GM19372 (cell line): Measurements from ENCODE around the gene STAMBPL1.
"Not testable (repeated sequence)": the region's sequence is repeated elsewhere in the genome, so short reads cannot be mapped to it uniquely, and the experiment has no call there.

Experiments used
- ATAC-seq: cut with Tn5 transposase; IDR thresholded peaks from one replicate; pipeline ENCODE4 v1.9.1; 2021; ENCODE audit warnings: mild to moderate bottlenecking, low read depth, moderate library complexity; ENCODE audit not compliant: unreplicated experiment

Gene STAMBPL1

GRCh38 chr10:88853155-88853881 is 26.7 kb upstream of the STAMBPL1 start:
- no peak for ATAC-seq

DNA sequence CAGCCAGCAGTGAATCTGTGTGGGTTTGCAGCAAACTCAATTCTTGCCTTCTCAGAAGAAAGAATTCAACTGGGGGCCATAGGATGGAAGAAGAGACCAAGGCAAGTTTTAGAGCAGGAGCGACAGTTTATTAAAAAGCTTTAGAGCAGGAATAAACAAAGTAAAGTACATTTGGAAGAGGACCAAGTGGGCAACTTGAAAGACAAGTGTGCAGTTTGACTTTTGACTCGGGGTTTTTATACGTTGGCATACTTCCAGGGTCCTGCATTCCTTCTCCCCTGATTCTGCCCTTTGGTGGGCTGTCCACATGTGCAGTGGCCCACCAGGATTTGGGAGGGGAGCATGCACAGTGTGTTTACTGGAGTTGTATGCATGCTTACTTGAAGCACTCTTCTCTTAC is 25.4 kb upstream of the STAMBPL1 start:
- no peak for ATAC-seq

GRCh38 chr10:88857831-88858230 is 22.2 kb upstream of the STAMBPL1 start:
- ATAC-seq, result no peak

DNA sequence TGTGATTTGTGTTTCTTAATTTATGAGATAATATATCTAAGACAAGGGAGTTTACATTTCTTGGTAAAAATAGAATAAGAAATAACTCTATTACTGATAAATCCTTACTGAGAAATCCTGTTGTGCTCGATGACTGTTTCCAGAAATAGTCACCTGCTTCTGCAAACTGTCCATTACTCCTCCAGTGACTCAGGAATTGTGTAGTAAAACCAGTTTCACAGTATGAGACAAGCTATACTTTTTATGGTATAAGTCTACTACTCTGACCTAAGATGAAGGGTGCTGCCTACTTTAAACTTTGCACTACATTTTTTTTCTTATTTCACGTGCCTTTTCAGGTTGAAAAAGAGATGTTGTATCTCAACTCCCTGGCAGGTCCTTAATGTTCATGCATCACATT is 21.6 kb upstream of the STAMBPL1 start:
- ATAC-seq, result no peak

DNA sequence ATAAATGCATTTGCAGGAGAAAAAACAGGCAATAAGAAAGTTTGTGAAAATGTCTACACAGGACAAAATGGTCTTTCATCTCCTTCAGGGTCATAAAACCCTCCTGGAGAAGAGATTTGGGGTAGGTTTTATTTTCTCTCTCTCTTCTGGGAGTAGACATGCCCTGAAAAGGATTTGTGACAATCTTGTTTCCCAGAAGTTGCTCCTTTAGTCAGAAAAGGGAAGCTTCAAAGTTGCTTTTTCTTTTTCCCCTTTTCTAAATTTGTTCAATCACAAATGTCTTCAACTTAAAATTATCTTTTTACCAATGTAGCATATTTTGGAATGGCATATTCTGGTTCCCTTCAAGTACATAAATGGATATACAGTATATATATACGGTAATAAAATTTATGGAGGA is 19.0 kb upstream of the STAMBPL1 start:
- ATAC-seq, result no peak

DNA sequence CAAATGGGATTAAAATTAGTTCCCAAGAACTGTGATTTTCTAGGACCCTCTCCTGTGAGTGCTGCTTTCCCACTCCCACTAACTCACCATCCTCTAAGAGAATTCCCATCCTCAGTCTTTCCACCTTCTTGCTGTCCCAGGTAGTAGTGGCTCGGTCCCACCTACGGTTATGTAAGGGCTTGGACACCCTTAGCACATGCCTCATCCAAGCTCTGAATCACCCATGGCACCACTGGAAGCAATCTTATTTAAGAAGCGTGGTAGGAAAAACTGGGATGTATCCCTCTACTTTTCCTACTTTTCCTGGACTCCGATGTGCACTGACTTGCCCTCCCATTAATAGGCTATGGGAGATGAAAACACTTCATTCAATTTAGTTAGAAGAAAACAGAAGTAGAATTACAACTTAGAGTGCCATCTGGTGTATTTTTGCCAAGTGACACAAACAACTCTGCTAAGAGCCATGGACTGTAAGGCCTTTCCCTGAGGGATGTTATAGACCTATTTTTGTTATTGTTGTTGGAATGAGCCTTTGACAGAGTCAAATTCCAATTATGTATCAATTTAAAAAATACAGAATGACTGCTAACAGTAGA is 14.7 kb upstream of the STAMBPL1 start:
- ATAC-seq, result no peak

DNA sequence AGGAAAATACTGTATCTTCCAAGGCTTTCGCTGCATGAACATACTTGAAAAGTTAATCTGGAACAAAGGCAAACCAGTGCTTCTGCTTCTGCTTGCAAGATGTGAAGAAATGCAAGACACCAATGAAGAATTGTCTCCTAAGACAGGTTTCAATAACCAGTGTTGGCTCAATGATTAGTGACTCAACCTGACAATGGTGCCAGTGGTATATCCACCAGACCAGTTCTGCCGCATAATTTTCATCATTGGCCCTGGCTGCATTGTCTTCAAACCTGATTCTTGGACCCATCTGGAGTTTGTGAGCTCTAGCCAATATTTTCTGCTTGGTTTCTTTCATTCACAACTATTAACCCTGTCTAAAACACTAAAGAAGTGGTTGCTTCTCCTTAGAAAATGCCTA is 13.6 kb upstream of the STAMBPL1 start:
- ATAC-seq, result no peak

DNA sequence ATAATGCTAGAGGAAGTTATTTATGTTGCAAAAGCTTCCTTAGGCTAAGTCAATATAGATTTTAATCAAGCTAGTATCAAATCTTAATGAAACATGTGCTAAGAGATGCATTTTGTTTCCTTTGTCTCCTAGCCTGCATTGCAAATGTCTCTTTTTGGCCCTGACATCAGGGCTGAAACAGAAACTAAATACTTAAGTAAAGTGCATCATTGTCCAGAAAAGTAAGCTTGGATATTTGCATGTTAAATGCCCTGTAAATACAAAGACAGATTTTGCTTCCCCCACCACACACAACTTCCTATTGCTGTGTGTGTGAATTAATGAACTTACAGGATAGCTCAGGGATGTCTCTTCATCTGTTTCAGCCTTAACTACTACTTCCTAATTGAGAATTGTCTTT is 10.0 kb upstream of the STAMBPL1 start:
- ATAC-seq, result no peak

DNA sequence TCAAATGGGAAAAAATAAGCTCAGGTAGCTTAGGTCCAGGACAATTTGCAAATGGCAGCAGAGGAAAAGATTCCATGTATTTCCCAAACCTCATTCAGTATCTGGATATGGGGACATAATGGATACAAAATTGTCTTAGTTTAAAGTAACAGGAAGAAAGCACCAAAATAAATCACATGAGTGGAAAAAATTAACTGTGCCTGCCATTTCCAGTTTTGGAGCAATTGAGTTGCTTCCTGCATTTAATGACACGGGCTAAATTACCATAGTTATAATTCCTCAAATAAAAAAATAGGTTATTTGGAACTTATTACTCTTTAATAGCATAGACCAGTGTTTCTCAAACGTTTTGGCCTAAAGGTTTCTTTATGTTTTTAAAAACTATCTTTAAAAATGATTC is 6.3 kb upstream of the STAMBPL1 start:
- no peak for ATAC-seq

- ATAC-seq, result no peak
These were observed 5.8 kb upstream of the STAMBPL1 start for GRCh38 chr10:88874281-88874680.

GRCh38 chr10:88875081-88875480 is 5.0 kb upstream of the STAMBPL1 start:
- no peak for ATAC-seq

GRCh38 chr10:88877298-88877697 is 2.7 kb upstream of the STAMBPL1 start:
- ATAC-seq, result no peak

GRCh38 chr10:88880282-88881076 is 434 bp downstream of the STAMBPL1 start:
- ATAC-seq, result peak; percentile 77

DNA sequence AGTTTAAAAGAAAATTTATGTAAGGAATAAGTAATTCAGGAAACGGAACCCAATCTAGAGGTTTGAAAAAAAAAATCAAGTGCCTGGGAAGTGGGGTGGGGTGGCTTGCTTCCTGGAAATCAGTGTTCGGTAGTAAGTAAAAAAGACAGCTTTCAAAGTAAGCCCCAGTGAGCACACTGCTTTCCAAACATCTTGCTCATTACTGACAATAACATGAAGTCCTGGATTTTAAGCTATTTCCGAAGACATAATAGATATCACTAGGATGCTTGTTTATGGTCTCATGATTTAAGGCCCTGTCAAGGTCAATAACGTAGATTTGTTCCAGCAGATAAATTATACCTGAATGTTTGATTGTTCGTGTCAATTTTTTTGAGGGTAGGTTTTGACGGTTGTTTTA is 1.3 kb downstream of the STAMBPL1 start:
- ATAC-seq, result no peak

DNA sequence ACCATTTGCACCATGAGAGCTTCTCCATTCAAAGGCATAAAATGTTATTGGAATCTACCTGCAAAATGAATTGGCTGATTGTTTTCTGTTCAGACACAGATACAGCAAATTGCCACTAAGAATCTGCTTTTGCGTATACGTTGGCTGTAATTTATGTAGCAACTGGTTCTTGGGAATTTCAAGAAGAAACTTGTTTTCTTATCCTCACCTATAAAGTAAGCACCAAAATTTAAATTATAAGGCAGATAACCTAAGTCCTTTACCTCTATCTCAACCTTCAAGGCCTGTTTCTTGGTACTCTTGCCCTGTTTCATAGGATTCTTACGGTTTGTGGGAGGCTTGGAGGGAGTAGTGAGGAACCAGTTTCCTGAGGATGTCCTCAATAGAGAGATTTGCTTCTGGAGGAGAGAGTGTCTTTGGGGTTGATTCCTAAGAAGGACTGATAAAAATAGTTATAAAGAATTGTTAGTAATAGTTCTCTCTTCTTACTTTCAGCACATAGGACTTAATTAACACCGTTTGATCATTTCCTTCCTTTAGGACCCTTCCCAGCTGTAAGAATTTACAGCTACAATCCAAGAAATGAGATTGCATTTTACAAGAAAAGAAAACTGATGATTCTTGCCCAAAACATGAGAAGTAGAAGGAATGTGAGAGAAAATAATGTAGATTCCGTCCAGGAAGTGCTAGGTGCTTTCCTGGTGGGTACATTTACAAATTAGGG is 2.0 kb downstream of the STAMBPL1 start:
- no peak for ATAC-seq

GRCh38 chr10:88882646-88883447 is 2.8 kb downstream of the STAMBPL1 start:
- not testable (repeated sequence) for ATAC-seq

- ATAC-seq, result no peak
These were observed 3.4 kb downstream of the STAMBPL1 start for GRCh38 chr10:88883448-88883809.

- peak; percentile 54 for ATAC-seq
These were observed 6.5 kb downstream of the STAMBPL1 start for GRCh38 chr10:88886557-88886956.

GRCh38 chr10:88888810-88889445 is 8.9 kb downstream of the STAMBPL1 start:
- ATAC-seq, result no peak
